HPDE6-E6E7 (cell line): ENCODE measurements around the gene G2E3.

ENCODE experiments used
- DNase-seq: peaks from one replicate; pipeline ENCODE4 v3.0.0; 2011; ENCODE audit warnings: missing footprints; ENCODE audit errors: extremely low spot score

G2E3 gene

DNA sequence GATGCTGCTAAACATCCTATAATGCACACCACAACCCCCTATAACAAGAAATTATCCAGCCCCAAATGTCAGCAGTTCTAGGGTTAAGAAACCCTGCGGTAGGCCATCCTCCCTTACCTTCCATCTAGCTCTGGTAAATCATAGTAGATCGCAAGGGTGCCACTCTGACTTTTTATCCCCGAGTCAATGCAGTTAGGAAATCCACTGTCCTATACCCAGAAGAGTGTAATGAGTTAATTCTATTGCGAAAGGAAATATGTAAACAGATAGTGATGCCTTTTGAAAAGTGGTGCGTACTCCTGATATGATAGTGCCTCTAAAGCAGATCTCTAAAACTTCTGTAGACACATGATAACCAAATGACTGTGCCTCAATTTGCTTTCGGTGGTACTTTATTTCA is 93.0 kb downstream of the G2E3 start:
- DNase-seq: no peak

- DNase-seq: no peak
These were observed 96.2 kb downstream of the G2E3 start for GRCh38 chr14:30655124-30655523.

DNA sequence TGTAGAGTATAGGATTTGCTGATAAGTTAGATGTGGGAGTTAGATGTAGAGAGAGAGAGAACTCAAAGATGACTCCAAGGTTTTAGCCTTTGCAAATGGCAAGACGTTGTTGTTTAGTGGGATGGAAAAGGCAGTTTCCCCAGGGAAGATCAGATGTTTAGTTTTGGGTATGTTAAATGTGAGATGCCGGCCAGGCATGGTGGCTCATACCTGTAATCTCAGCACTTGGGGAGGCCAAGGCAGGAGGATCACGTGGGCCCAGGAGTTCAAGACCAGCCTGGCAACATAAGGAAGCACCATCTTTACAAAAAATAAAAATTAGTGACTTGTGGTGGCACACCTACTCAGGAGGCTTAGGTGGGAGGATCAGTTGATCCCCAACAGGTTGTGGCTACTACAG is 96.7 kb downstream of the G2E3 start:
- DNase-seq: no peak

DNA sequence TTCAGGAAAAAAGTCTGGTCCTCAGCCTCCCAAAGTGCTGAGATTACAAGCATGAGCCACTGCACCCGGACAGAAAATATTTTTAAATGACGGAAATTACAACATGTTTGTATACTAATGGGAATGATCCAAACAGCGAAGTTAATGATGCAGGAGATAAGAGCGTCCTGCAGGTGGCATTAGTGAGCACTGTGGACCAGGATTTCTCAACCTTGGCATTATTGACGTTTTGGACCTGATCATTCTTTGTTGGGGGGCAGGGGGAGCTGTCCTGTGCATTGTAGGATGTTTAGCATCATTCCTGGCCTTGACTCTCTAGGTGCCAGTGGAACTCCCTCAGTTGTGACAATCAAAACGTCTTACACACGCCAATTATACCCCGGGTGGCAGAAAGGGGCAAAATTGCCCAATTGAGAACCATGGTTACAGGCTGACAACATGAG is 97.3 kb downstream of the G2E3 start:
- DNase-seq: peak; percentile 4

- DNase-seq: no peak
These were observed 98.1 kb downstream of the G2E3 start for GRCh38 chr14:30657050-30657449.

DNA sequence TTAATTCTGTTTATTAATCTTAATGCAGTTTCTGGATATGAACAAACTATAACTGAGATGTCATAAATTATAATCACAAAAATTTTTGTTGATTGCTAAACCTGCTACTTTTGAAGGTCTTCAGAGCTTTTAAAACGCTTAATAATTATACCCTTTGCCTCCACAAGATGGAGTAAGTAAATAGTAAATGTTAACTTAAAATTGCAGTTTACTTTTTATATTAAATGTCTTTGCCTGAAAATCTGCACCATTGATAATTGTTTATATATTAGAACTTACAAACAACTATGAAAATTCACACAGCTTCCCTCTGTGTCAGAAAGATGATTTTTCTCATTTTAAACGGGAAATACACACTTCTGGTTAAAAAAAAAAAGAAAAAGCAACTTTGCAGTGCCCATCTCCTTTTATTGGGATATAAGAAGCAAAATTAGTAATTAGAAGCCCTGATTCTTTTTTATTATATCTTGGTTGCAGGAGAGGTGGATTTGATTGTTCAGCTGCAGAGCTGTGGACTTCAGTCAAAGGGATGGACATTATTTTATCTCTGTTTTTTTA is 98.7 kb downstream of the G2E3 start:
- DNase-seq: no peak

DNA sequence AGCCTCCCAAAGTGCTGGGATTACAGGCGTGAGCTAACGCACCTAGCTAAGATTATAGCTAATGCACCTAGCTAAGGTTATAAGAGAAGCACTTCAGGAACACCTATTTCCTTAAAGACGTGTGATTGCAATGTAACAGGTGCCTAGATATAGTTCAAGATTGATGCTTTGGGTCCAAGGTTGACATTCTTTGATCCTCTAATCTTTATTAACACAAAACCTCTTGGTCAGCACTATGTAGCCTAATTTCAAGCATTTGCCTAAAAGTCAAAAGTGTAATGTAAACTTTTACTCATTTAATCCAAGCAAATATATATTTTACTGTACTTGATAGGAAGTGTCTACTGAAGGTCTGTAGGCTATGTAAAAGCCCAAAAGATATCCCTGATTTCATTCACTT is 99.7 kb downstream of the G2E3 start:
- no peak for DNase-seq

DNA sequence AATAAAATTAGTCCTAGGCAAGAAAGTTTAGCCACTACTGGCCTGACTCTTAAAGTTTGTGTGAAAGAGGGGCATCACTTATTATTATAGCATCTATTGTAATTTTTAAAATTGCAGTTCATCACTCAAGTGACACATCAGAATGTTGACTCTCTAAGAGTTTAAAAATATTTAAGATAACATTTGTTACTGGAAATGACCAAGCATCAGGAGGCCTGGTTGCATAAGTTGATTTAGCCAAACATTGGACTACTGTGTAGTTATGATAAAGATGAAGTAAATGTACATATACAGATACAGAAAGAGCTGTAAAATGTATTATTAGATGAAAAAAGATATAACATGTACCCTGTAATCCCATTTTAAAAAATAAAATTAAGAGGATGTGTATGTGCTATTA is 110.6 kb downstream of the G2E3 start:
- no peak for DNase-seq
